ENCODE data around the gene SH3RF1. TPM values are rescaled to one million over a fixed set of nuclear protein-coding genes. Genes with fewer than 3 reads are reported as not detected.
A peak's percentile ranks its signal among the peaks of the same experiment; 100 is the strongest.

Gene SH3RF1
- total and polyA plus RNA-seq, 10 of the 15 experiments (the other 5 are each of a cell fraction or from before 2014, with no cell fraction given), result 4.5 to 22.5 (median 10.4) TPM

- TF ChIP-seq TCF7 (IDR thresholded peaks at IDR 0.05; ENCODE audit: borderline replicate concordance) (peak; percentile 95), NFYB (IDR thresholded peaks at IDR 0.05; ENCODE audit: insufficient read depth, low read depth, low read length) (no peak)
Measured at GRCh38 chr4:169274033-169274432, 3.3 kb upstream of the SH3RF1 start (continued).

GRCh38 chr4:169272265-169272886 lies 1.6 kb upstream of the SH3RF1 start:
- peaks cover 31% of the 10 kb centered on the region for H3K79me2 ChIP-seq (ENCODE audit: control insufficient read depth, insufficient read depth, low read length)
- peak overlapping the region; percentile 43 for H3K27ac ChIP-seq (ENCODE audit: control insufficient read depth, insufficient read depth)
- H3K4me1 ChIP-seq (ENCODE audit: control insufficient read depth, insufficient read depth, low read length), result peaks cover 14% of the 10 kb centered on the region
- ChIA-PET SMC1A (ENCODE audit: uncharacterized antibody, unreplicated experiment) (interaction anchor here (0.6 to 2.6 kb wide), 27 partner anchors 9 to 502 kb away, joined by 3 to 17 read pairs (median 4); no protein-coding TSS in a partner anchor), RAD21 (ENCODE audit: unreplicated experiment) (interaction anchor here (0.8 to 1.9 kb wide), 15 partner anchors 15 to 349 kb away, joined by 3 to 15 read pairs (median 4); partner anchors contain the start of gene CBR4), POLR2A (interaction anchor here (0.7 to 1.7 kb wide), 10 partner anchors 9 to 516 kb away, joined by 3 to 6 read pairs (median 4); no protein-coding TSS in a partner anchor), CTCF (interaction anchor here (0.9 to 2.9 kb wide), 7 partner anchors 10 to 213 kb away, joined by 3 to 8 read pairs (median 5); no protein-coding TSS in a partner anchor)
- DNase-seq (ENCODE audit: low read depth, low spot score), result peak; percentile 72
- in situ Hi-C loops (cut with MboI), result no loop called here
- peak; percentile 79 for FAIRE-seq
- BruUV-seq (replicated peaks), result TSS peak; percentile 84
- H3K4me2 ChIP-seq (ENCODE audit: control insufficient read depth, insufficient read depth), result peak overlapping the region; percentile 72
- WGBS (ENCODE audit: insufficient coverage, insufficient replicate concordance, low lambda C conversion rate, missing lambda C conversion rate), result 23% methylated on average over 3 of the region's 3 CpGs
- no peaks in the 10 kb centered on the region for H3K36me3 ChIP-seq (ENCODE audit: control insufficient read depth in 2 of 2, insufficient read depth in 2 of 2, low read length in 1 of 2)
- H4K20me1 ChIP-seq (ENCODE audit: control insufficient read depth, insufficient read depth), result no peaks in the 10 kb centered on the region
- no peak overlapping the region; the same call in 1 of the 2 replicates for H2AFZ ChIP-seq (ENCODE audit: control insufficient read depth, low read depth, low read length)
- no peaks in the 10 kb centered on the region for H3K27me3 ChIP-seq (replicated peaks in 1 of 2; ENCODE audit: control insufficient read depth in 2 of 2, insufficient read depth in 2 of 2, low read length in 1 of 2)
- ATAC-seq, result peak; percentile 44
- peak overlapping the region; percentile 80; the same call in 1 of the 2 replicates for H3K4me3 ChIP-seq
- H3K9ac ChIP-seq (ENCODE audit: control insufficient read depth, insufficient read depth, low read length), result no peak overlapping the region
- H3K9me3 ChIP-seq (replicated peaks; ENCODE audit: control insufficient read depth, insufficient read depth, low read length), result no peaks in the 10 kb centered on the region
- intact Hi-C loops (cut with micrococcal nuclease; ENCODE audit: unreplicated experiment), result loop anchor here (1.0 to 10.0 kb wide), 3 partner anchors 21 to 348 kb away; no protein-coding TSS in a partner anchor
- TF ChIP-seq TCF7 (IDR thresholded peaks at IDR 0.05; ENCODE audit: borderline replicate concordance), result no peak
- no peak for TF ChIP-seq SREBF2 (IDR thresholded peaks at IDR 0.05; ENCODE audit: low read length)
- TF ChIP-seq RUNX3 (IDR thresholded peaks at IDR 0.05; ENCODE audit: low read length), result peak; percentile 64; the same call in 1 of the 2 replicates
- peak; percentile 72 for TF ChIP-seq CREM (IDR thresholded peaks at IDR 0.05; ENCODE audit: low read depth)
- no peak for TF ChIP-seq BACH1 (IDR thresholded peaks at IDR 0.05; ENCODE audit: borderline replicate concordance)
- no peak; the same call in 1 of the 2 replicates for TF ChIP-seq FOXM1 (IDR thresholded peaks at IDR 0.05; ENCODE audit: low read depth, low read length)
- TF ChIP-seq CEBPB (IDR thresholded peaks at IDR 0.05; ENCODE audit: borderline replicate concordance in 1 of 2, low read depth in 2 of 2, low read length in 2 of 2), result no peak
- no peak for TF ChIP-seq RCOR1 (conservative IDR thresholded peaks at IDR 0.05; ENCODE audit: low read depth, low read length)
- TF ChIP-seq ETV6 (conservative IDR thresholded peaks at IDR 0.05 in 1 of 2, IDR thresholded peaks at IDR 0.05 in 1 of 2; ENCODE audit: borderline replicate concordance in 1 of 2, low read depth in 1 of 2), result peak in 1 of 2 experiments; percentile 56; a peak in 1 of 4 replicates
- peak; percentile 25; the same call in 1 of the 2 replicates for TF ChIP-seq RELB (IDR thresholded peaks at IDR 0.05; ENCODE audit: low read depth)
- TF ChIP-seq YBX1 (IDR thresholded peaks at IDR 0.05), result no peak
- peak; percentile 76 for TF ChIP-seq EED (IDR thresholded peaks at IDR 0.05; ENCODE audit: low read depth)
- peak; percentile 30; the same call in 1 of the 2 replicates for TF ChIP-seq NBN (IDR thresholded peaks at IDR 0.05)
- no peak for TF ChIP-seq CHD1 (IDR thresholded peaks at IDR 0.05; ENCODE audit: low read depth, low read length)
- no peak for TF ChIP-seq NR2C2 (IDR thresholded peaks at IDR 0.05; ENCODE audit: borderline replicate concordance, control insufficient read depth, insufficient read length, low read depth)
- TF ChIP-seq HCFC1 (IDR thresholded peaks at IDR 0.05; ENCODE audit: low read length), result no peak
- TF ChIP-seq SMAD5 (IDR thresholded peaks at IDR 0.05; ENCODE audit: low read depth), result 0 out of 2 replicates have a peak, but pooled peaks have one; percentile 8
- TF ChIP-seq MEF2A (IDR thresholded peaks at IDR 0.05; ENCODE audit: insufficient read depth, low read depth, low read length), result no peak
- peak; percentile 37; the same call in 1 of the 2 replicates for TF ChIP-seq CREB1 (IDR thresholded peaks at IDR 0.05; ENCODE audit: low read depth)
- peak; percentile 31 to 32; a peak in 2 of 4 replicates for TF ChIP-seq IKZF2 (IDR thresholded peaks at IDR 0.05)
- no peak for TF ChIP-seq SIN3A (IDR thresholded peaks at IDR 0.05; ENCODE audit: low read depth, low read length)
- no peak for TF ChIP-seq ZZZ3 (IDR thresholded peaks at IDR 0.05; ENCODE audit: control insufficient read depth, insufficient read length, low read depth)

All from GM12878 (cell line).